RWPE2 (cell line): ENCODE data around the gene TMEM185A.
A peak's percentile ranks its signal among the peaks of the same experiment; 100 is the strongest.
"Not testable (repeated sequence)": the region's sequence is repeated elsewhere in the genome, so short reads cannot be mapped to it uniquely, and the experiment has no call there.

ENCODE experiments used
- ATAC-seq: fragments of 200-7000 bp; cut with Tn5 transposase; 3 replicates; pipeline ENCODE4 v1.9.1; 2021; ENCODE audit warnings: low read depth
- DNase-seq: peaks from one replicate; pipeline ENCODE4 v3.0.0-alpha.2; 2020; ENCODE audit warnings: low spot score
- H3K27ac ChIP-seq: fragments of 450-650 bp; 2 replicates; pipeline ENCODE4 v1.5.1; 2017; ENCODE audit warnings: mild to moderate bottlenecking; ENCODE audit not compliant: poor library complexity, severe bottlenecking
- H3K27me3 ChIP-seq: fragments of 250-450 bp; sonication (Bioruptor Pico); 2 replicates; pipeline ENCODE4 v1.5.1; 2021; ENCODE audit warnings: mild to moderate bottlenecking, moderate library complexity; ENCODE audit not compliant: insufficient read depth, poor library complexity, severe bottlenecking
- H3K36me3 ChIP-seq: fragments of 250-450 bp; sonication (Bioruptor Pico); 2 replicates; pipeline ENCODE4 v1.5.1; 2020; ENCODE audit warnings: low read depth, mild to moderate bottlenecking, moderate library complexity
- H3K4me1 ChIP-seq: fragments of 250-450 bp; sonication (Bioruptor Pico); 2 replicates; pipeline ENCODE4 v1.5.1; 2021; ENCODE audit warnings: mild to moderate bottlenecking, moderate library complexity; ENCODE audit not compliant: insufficient read depth, poor library complexity, severe bottlenecking
- H3K4me3 ChIP-seq: fragments of 250-450 bp; sonication (Bioruptor Pico); 2 replicates; pipeline ENCODE4 v1.5.1; 2021; ENCODE audit warnings: mild to moderate bottlenecking, moderate library complexity; ENCODE audit not compliant: severe bottlenecking
- H3K9me3 ChIP-seq: fragments of 250-450 bp; sonication (Bioruptor Pico); 2 replicates; pipeline ENCODE4 v1.5.1; 2021; ENCODE audit warnings: mild to moderate bottlenecking, moderate library complexity; ENCODE audit not compliant: severe bottlenecking
- TF ChIP-seq, protein P1 (sequence below): fragments of 450-650 bp; IDR thresholded peaks from one replicate; pipeline ENCODE4 v1.5.1; 2017; ENCODE audit warnings: mild to moderate bottlenecking, moderate library complexity; ENCODE audit not compliant: poor library complexity, severe bottlenecking

Gene TMEM185A

DNA sequence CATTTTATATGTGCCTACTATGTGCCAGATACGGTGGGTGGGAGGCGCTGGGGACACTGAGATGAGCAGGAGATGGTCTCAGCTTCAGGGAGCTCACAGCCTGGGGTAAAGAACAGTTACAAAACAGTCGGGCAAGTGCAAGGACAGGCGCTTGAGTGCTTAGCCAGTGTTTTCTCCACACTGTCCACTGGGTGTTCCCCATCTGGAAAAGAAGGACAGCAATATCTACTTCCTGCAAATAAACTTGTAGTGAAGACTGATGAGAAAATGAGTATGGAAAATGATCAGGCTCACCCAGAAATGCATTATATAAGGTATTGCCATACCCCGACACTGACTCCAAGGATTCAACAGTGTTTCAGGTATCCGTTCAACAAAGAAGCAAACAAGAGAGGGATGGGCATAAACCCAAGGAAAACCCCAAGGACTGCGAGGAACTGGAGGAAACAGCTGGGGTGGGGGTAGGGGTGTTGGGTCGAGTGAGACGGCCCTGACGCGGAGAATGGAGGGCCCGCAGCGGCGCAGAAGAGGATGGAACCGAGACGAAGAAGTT is 835 bp downstream of the TMEM185A start:
- DNase-seq, result no peak
- Histone ChIP-seq H3K36me3 (no peaks in the 10 kb centered on the region), H3K27ac (peak overlapping the region; percentile 12), H3K4me3 (peak overlapping the region; percentile 50), H3K27me3 (no peaks in the 10 kb centered on the region), H3K9me3 (no peaks in the 10 kb centered on the region), H3K4me1 (peaks cover 8% of the 10 kb centered on the region)
- TF ChIP-seq, protein P1, sequence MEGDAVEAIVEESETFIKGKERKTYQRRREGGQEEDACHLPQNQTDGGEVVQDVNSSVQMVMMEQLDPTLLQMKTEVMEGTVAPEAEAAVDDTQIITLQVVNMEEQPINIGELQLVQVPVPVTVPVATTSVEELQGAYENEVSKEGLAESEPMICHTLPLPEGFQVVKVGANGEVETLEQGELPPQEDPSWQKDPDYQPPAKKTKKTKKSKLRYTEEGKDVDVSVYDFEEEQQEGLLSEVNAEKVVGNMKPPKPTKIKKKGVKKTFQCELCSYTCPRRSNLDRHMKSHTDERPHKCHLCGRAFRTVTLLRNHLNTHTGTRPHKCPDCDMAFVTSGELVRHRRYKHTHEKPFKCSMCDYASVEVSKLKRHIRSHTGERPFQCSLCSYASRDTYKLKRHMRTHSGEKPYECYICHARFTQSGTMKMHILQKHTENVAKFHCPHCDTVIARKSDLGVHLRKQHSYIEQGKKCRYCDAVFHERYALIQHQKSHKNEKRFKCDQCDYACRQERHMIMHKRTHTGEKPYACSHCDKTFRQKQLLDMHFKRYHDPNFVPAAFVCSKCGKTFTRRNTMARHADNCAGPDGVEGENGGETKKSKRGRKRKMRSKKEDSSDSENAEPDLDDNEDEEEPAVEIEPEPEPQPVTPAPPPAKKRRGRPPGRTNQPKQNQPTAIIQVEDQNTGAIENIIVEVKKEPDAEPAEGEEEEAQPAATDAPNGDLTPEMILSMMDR, result peak; percentile 15
- peak; percentile 62 for ATAC-seq

DNA sequence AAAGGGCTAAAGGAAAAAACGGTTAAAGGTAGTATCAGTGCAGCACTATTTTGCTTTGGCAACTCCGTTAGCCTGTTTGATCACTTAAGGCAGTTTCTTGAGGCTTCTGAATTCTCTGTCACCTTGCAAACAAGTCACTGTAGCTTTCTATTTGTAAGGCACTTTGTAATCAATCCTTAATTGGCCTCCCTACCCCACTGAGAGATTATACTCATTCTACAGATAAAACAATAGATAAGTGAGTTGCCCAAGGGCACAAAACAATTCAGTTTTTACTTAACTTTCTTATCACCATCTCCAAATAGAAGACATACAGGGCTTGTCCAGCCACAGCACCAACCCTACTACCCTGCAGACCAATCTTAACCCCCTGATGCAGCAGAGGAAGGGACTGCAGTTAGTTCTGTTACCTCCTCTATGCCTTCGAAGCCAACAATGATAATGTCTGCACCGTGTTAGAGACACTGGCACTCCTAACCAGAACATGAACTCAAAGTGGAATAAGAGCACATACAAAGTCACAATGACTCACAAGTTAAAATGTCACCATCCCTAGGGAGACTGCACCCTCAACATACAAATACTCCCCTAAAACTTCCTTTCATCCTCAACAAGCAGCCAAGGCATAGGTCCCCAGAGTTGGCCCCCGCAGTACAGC is 1.7 kb downstream of the TMEM185A start:
- Histone ChIP-seq H3K9me3 (no peaks in the 10 kb centered on the region), H3K4me1 (peaks cover 8% of the 10 kb centered on the region), H3K4me3 (no peak overlapping the region), H3K27me3 (no peaks in the 10 kb centered on the region), H3K27ac (no peak overlapping the region), H3K36me3 (no peaks in the 10 kb centered on the region)
- DNase-seq, result no peak
- TF ChIP-seq, protein P1, result no peak
- ATAC-seq, result no peak

DNA sequence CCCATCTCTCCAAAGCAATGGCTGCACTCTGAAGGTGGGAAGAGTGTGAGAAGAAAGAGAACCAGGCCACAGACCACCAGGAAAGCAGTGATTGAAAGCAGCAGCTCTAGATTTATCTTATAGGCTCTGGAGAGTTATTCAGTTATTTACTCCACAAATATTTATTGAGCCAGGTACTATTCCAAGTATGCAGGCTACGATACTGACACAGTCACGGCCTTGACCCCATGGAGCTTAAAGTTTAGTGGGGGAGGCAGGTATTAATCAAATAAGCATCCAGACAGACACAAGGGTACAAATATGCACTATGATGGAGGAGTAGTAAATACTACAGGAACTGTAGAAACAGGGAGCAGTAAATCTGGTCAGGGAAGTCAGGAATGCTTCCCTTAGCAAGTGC is 2.8 kb downstream of the TMEM185A start:
- Histone ChIP-seq H3K27ac (peak overlapping the region; percentile 10), H3K36me3 (no peaks in the 10 kb centered on the region), H3K27me3 (no peaks in the 10 kb centered on the region), H3K4me1 (peaks cover 8% of the 10 kb centered on the region), H3K9me3 (no peaks in the 10 kb centered on the region), H3K4me3 (no peak overlapping the region)
- DNase-seq, result no peak
- TF ChIP-seq, protein P1, result no peak
- ATAC-seq, result no peak

DNA sequence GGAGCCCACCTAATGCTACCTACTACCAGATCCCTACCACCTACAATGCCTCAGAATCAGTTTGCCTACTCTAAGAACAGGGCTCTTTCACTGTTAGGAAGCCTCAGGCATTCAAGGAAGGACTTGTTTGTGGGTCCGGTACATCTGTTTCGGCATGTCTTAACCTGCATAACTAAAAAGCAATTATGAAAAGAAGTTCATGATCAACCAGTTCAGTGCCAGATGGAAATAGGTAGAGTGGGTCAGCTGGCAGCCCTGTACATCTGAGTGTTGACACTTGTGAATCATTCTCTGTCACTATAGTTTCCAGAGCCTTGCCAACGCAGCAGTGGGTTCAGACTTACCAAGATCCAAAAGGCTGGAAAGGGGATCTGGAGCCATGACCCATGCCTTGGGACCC is 3.3 kb downstream of the TMEM185A start:
- no peak for DNase-seq
- Histone ChIP-seq H3K4me3 (no peak overlapping the region), H3K9me3 (no peaks in the 10 kb centered on the region), H3K27ac (peak overlapping the region; percentile 10), H3K36me3 (no peaks in the 10 kb centered on the region), H3K4me1 (peaks cover 8% of the 10 kb centered on the region), H3K27me3 (no peaks in the 10 kb centered on the region)
- peak; percentile 67 for ATAC-seq
- TF ChIP-seq, protein P1, result no peak

DNA sequence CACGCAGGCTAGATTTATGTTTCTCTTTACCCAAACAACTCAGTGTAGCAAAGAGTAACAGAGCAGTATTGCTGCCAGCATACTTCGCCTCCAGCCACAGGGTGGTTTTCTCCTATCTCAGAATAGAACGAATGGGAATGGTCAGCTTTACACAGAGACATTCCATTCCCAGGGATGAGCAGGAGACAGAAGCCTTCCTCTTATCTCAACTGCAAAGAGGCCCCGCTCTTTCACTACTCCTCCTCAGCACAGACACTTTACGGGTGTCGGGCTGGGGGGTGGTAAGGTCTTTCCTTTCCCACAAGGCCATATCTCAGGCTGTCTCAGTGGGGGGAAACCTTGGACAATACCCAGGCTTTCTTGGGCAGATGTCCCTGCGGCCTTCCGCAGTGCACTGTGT is 4.8 kb downstream of the TMEM185A start:
- H3K27me3 ChIP-seq, H3K27ac ChIP-seq, H3K9me3 ChIP-seq, H3K36me3 ChIP-seq, H3K4me1 ChIP-seq, DNase-seq, ATAC-seq, H3K4me3 ChIP-seq: not testable (repeated sequence)

DNA sequence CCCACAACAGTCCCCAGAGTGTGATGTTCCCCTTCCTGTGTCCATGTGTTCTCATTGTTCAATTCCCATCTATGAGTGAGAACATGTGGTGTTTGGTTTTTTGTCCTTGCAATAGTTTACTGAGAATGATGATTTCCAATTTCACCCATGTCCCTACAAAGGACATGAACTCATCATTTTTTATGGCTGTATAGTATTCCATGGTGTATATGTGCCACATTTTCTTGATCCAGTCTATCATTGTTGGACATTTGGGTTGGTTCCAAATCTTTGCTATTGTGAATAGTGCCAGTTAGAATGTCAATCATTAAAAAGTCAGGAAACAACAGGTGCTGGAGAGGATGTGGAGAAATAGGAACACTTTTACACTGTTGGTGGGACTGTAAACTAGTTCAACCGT is 11.9 kb downstream of the TMEM185A start:
- not testable (repeated sequence) for H3K27ac ChIP-seq, DNase-seq, H3K4me1 ChIP-seq, H3K27me3 ChIP-seq, H3K36me3 ChIP-seq, H3K4me3 ChIP-seq, H3K9me3 ChIP-seq, ATAC-seq
